ENCODE measurements around the gene TSPAN17.

GRCh38 chr5:176652136-176652535 is 4.9 kb downstream of the TSPAN17 start:
- TF ChIP-seq, protein P1, sequence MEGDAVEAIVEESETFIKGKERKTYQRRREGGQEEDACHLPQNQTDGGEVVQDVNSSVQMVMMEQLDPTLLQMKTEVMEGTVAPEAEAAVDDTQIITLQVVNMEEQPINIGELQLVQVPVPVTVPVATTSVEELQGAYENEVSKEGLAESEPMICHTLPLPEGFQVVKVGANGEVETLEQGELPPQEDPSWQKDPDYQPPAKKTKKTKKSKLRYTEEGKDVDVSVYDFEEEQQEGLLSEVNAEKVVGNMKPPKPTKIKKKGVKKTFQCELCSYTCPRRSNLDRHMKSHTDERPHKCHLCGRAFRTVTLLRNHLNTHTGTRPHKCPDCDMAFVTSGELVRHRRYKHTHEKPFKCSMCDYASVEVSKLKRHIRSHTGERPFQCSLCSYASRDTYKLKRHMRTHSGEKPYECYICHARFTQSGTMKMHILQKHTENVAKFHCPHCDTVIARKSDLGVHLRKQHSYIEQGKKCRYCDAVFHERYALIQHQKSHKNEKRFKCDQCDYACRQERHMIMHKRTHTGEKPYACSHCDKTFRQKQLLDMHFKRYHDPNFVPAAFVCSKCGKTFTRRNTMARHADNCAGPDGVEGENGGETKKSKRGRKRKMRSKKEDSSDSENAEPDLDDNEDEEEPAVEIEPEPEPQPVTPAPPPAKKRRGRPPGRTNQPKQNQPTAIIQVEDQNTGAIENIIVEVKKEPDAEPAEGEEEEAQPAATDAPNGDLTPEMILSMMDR (IDR thresholded peaks at IDR 0.05 in 2 of 3, conservative IDR thresholded peaks at IDR 0.05 in 1 of 3; ENCODE audit: borderline replicate concordance in 1 of 3, insufficient read depth in 1 of 3, low read depth in 2 of 3, low read length in 2 of 3), result no peak
- TF ChIP-seq CEBPB (IDR thresholded peaks at IDR 0.05; ENCODE audit: low read depth) (no peak), EZH2 (IDR thresholded peaks at IDR 0.05) (no peak), EGR1 (IDR thresholded peaks at IDR 0.05; ENCODE audit: low read depth) (no peak), TCF7L2 (IDR thresholded peaks at IDR 0.05; ENCODE audit: borderline replicate concordance, extremely low read depth, insufficient read depth, insufficient read length) (no peak), POLR2A (IDR thresholded peaks at IDR 0.05; ENCODE audit: borderline replicate concordance, extremely low read depth, insufficient read depth, insufficient read length) (no peak), ZNF274 (IDR thresholded peaks at IDR 0.05; ENCODE audit: low read depth, low read length) (no peak), RAD21 (IDR thresholded peaks at IDR 0.05; ENCODE audit: low read depth) (no peak), POLR2AphosphoS5 (IDR thresholded peaks at IDR 0.05; ENCODE audit: low read depth, low read length) (no peak)
- TF ChIP-seq, protein P2, sequence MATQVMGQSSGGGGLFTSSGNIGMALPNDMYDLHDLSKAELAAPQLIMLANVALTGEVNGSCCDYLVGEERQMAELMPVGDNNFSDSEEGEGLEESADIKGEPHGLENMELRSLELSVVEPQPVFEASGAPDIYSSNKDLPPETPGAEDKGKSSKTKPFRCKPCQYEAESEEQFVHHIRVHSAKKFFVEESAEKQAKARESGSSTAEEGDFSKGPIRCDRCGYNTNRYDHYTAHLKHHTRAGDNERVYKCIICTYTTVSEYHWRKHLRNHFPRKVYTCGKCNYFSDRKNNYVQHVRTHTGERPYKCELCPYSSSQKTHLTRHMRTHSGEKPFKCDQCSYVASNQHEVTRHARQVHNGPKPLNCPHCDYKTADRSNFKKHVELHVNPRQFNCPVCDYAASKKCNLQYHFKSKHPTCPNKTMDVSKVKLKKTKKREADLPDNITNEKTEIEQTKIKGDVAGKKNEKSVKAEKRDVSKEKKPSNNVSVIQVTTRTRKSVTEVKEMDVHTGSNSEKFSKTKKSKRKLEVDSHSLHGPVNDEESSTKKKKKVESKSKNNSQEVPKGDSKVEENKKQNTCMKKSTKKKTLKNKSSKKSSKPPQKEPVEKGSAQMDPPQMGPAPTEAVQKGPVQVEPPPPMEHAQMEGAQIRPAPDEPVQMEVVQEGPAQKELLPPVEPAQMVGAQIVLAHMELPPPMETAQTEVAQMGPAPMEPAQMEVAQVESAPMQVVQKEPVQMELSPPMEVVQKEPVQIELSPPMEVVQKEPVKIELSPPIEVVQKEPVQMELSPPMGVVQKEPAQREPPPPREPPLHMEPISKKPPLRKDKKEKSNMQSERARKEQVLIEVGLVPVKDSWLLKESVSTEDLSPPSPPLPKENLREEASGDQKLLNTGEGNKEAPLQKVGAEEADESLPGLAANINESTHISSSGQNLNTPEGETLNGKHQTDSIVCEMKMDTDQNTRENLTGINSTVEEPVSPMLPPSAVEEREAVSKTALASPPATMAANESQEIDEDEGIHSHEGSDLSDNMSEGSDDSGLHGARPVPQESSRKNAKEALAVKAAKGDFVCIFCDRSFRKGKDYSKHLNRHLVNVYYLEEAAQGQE (IDR thresholded peaks at IDR 0.05; ENCODE audit: low read depth), result no peak

All from HCT116 (cell line).